ENCODE results near the gene SOX2. TPM values are rescaled to one million over a fixed set of nuclear protein-coding genes. Genes with fewer than 3 reads are reported as not detected.

The SOX2 gene
- total RNA-seq, 4 donors from 2014 or later, result 0.57 to 0.67 TPM; not detected in 2

DNA sequence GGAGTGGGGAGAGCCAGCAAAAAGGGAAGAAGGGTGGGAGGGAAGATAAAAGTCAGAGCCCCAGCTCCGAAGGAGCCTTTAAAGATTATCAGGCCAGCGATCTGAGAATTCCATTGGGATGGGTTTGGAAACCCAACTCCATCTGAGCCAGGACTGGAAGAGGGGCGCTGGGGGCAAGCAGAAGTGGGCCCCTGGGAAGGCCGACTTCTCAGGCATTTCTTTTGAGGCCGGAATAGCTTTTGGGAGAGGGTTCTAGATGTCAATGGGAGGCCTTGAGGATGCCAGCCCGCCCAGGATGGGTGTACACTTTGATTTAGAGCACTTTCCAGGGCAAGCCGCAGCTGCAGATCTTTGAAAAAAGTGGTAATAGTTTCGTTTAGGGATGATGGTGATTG, 6.6 kb upstream of the SOX2 start:
- peaks cover 0 to 23% (median 0%) of the 10 kb centered on the region in 4 donors for H3K4me1 ChIP-seq
- no peak overlapping the region for H3K27ac ChIP-seq
- no peaks in the 10 kb centered on the region for H3K36me3 ChIP-seq
- TF ChIP-seq POLR2A (IDR thresholded peaks at IDR 0.05), result no peak
- TF ChIP-seq, protein P1, sequence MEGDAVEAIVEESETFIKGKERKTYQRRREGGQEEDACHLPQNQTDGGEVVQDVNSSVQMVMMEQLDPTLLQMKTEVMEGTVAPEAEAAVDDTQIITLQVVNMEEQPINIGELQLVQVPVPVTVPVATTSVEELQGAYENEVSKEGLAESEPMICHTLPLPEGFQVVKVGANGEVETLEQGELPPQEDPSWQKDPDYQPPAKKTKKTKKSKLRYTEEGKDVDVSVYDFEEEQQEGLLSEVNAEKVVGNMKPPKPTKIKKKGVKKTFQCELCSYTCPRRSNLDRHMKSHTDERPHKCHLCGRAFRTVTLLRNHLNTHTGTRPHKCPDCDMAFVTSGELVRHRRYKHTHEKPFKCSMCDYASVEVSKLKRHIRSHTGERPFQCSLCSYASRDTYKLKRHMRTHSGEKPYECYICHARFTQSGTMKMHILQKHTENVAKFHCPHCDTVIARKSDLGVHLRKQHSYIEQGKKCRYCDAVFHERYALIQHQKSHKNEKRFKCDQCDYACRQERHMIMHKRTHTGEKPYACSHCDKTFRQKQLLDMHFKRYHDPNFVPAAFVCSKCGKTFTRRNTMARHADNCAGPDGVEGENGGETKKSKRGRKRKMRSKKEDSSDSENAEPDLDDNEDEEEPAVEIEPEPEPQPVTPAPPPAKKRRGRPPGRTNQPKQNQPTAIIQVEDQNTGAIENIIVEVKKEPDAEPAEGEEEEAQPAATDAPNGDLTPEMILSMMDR (IDR thresholded peaks at IDR 0.05), result no peak
- H3K9me3 ChIP-seq, result no peaks in the 10 kb centered on the region
- H3K27me3 ChIP-seq, result peaks cover 0 to 62% of the 10 kb centered on the region in 2 donors
- no peak for DNase-seq
- no peak overlapping the region for H3K4me3 ChIP-seq

DNA sequence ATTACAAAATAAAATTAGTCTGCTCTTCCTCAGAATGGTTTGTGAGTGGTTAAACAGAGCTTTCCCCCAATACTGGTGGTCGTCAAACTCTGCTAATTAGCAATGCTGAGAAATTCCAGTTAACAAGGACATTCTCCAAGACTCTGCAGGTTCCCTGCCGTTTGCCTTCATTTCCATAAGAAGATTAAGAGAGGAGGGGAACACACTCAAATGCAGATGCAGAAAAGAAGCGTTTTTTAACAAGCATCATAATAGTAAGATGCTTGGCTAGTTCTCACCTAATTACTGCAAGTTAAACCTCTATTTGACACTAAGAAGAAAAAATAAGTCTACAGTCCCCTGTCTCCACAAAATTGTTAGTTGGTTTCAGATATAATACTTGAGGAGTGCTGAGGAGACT, 3.7 kb upstream of the SOX2 start:
- Histone ChIP-seq H3K4me1 (peaks cover 0 to 39% (median 4%) of the 10 kb centered on the region in 4 donors), H3K4me3 (no peak overlapping the region), H3K27me3 (peaks cover 0 to 66% of the 10 kb centered on the region in 2 donors), H3K36me3 (no peaks in the 10 kb centered on the region), H3K27ac (no peak overlapping the region), H3K9me3 (no peaks in the 10 kb centered on the region)
- no peak for TF ChIP-seq POLR2A (IDR thresholded peaks at IDR 0.05)
- TF ChIP-seq, protein P1 (IDR thresholded peaks at IDR 0.05), result no peak
- no peak for DNase-seq

DNA sequence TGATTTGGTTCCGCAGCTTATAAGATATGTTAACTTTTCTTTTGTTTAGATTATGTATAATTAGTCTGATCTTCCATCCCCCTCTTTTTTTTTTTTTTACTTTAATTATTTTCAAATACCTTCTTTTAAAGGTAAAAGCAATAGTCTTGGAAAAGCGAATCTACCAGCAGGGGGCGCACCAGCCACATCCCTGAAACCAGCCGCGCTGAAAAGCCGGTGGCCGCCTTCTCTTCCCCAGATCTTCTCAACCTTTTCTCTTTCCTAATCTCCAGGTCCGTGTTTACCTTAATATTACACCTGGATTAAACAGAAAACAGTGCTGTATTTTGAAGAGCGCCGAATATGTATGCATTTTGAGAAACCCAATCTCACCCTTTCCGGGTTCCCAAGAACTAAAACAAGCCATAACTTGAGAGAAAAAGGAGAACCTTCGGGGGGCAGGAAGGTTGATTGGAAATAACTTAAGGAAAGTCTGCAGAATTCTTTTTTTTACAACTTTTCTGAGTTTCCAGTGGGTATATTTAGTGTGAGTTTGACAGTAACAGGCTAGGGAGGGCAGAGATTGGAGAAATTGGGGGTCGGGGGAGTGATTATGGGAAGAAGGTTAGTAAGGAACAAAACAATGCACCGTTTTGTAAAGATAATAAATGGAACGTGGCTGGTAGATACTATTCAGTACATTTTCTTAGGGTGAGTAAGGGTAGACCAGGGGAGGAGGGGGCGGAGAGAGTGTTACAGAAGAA, 2.0 kb upstream of the SOX2 start:
- H3K27ac ChIP-seq, result no peak overlapping the region
- H3K4me3 ChIP-seq, result no peak overlapping the region

DNA sequence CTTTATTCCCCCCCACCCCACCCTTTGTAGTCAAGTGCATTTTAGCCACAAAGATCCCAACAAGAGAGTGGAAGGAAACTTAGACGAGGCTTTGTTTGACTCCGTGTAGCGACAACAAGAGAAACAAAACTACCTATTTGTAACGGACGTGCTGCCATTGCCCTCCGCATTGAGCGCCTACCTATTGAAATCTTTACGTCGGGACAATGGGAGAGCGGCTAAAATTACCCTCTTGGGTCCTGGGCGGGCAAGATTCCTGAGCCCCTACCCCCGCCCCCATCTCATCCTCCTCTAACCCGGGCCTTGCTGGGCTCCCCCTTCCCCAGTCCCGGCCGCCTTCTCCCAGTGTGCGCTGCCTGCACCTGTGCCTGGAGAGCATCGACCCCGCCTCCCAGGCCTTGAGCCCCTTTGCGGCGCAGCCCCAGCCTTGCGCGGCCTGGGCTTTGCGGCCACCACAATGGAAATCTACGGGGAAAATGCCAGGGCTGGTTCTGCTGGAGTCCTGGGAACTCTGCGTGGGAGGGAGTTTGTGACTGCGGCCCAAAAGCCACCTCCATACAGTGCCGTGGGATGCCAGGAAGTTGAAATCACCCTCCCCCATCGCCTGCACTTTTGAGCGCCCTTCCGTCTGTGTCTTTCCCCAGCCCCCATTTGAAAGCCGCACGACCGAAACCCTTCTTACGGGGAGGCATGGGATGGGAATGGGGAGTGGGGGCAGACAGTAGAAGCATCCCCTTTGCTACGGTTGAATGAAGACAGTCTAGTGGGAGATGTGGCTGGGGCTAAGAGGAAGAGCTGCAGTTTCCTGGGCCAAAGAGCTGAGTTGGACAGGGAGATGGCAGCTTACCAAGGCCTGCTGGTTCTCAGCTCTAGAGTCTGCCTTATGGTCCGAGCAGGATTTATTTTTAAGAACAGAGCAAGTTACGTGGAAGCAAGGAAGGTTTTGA, 1.1 kb upstream of the SOX2 start:
- TF ChIP-seq, protein P1 (IDR thresholded peaks at IDR 0.05), result no peak
- no peak for TF ChIP-seq POLR2A (IDR thresholded peaks at IDR 0.05)
- Histone ChIP-seq H3K4me3 (no peak overlapping the region), H3K27me3 (peaks cover 0 to 58% of the 10 kb centered on the region in 2 donors), H3K9me3 (no peaks in the 10 kb centered on the region), H3K36me3 (no peaks in the 10 kb centered on the region), H3K4me1 (peaks cover 0 to 34% (median 5%) of the 10 kb centered on the region in 4 donors), H3K27ac (no peak overlapping the region)
- no peak for DNase-seq

More for the DNA sequence above, 2.0 kb upstream of the SOX2 start:
- Histone ChIP-seq H3K27me3 (peaks cover 0 to 64% of the 10 kb centered on the region in 2 donors), H3K36me3 (no peaks in the 10 kb centered on the region), H3K9me3 (no peaks in the 10 kb centered on the region), H3K4me1 (peaks cover 0 to 34% (median 5%) of the 10 kb centered on the region in 4 donors)
- peak; percentile 55 to 86 (median 74) for DNase-seq
- TF ChIP-seq, protein P1 (IDR thresholded peaks at IDR 0.05), result peak in 5 of 6 experiments; percentile 42 to 82 (median 54)
- no peak for TF ChIP-seq POLR2A (IDR thresholded peaks at IDR 0.05)

DNA sequence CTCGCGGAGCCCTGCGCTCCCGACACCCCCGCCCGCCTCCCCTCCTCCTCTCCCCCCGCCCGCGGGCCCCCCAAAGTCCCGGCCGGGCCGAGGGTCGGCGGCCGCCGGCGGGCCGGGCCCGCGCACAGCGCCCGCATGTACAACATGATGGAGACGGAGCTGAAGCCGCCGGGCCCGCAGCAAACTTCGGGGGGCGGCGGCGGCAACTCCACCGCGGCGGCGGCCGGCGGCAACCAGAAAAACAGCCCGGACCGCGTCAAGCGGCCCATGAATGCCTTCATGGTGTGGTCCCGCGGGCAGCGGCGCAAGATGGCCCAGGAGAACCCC, 464 bp downstream of the SOX2 start:
- no peak for DNase-seq
- H3K27ac ChIP-seq, result no peak overlapping the region

More for the DNA sequence above, 464 bp downstream of the SOX2 start:
- Histone ChIP-seq H3K9me3 (no peaks in the 10 kb centered on the region), H3K36me3 (no peaks in the 10 kb centered on the region), H3K27me3 (peaks cover 0 to 64% of the 10 kb centered on the region in 2 donors), H3K4me3 (peak overlapping the region; percentile 7 to 37 (median 22)), H3K4me1 (peaks cover 0 to 34% (median 5%) of the 10 kb centered on the region in 4 donors)
- TF ChIP-seq POLR2A (IDR thresholded peaks at IDR 0.05), result no peak
- TF ChIP-seq, protein P1 (IDR thresholded peaks at IDR 0.05), result no peak
